HEK293 (cell line): ENCODE measurements around the gene TSGA10IP.

Source experiments
- CTCF ChIA-PET: fragments of 350-600 bp; formaldehyde crosslinking; extraction: SDS; loops from one replicate; lab custom pipeline; 2021; ENCODE audit warnings: antibody characterized with exemption; lab: Yijun Ruan, JAX
- POLR2A ChIA-PET: fragments of 300-600 bp; formaldehyde crosslinking; extraction: SDS; loops from one replicate; lab custom pipeline; 2020; ENCODE audit warnings: antibody characterized with exemption, inconsistent platforms; lab: Yijun Ruan, JAX
- H3K27ac ChIP-seq: fragments of 200-500 bp; sonication (Bioruptor generic); 2 replicates; pipeline ENCODE4 v1.5.1; 2014; ENCODE audit warnings: low read depth, low read length, control low read depth, inconsistent platforms; ENCODE audit errors: extremely low read depth
- H3K36me3 ChIP-seq, 2 experiments: fragments of 200-500 bp in 1 of 2; sonication (Bioruptor generic) in 1 of 2; 1 replicate in 1 of 2; 2 replicates in 1 of 2; pipeline ENCODE4 v1.5.1; 2014 to 2017; ENCODE audit warnings: inconsistent platforms in 2 of 2, low read length in 2 of 2; ENCODE audit not compliant: control insufficient read depth in 2 of 2, insufficient read depth in 1 of 2
- H3K4me1 ChIP-seq: fragments of 200-500 bp; sonication (Bioruptor generic); 2 replicates; pipeline ENCODE4 v1.5.1; 2014; ENCODE audit warnings: mild to moderate bottlenecking, low read length, inconsistent platforms; ENCODE audit not compliant: control insufficient read depth, insufficient read depth
- H3K4me3 ChIP-seq: 2 replicates; pipeline ENCODE4 v1.5.1; 2011; ENCODE audit warnings: low read depth, mild to moderate bottlenecking, control low read depth, low read length, moderate library complexity
- H3K9me3 ChIP-seq: fragments of 200-500 bp; sonication (Bioruptor generic); 2 replicates; pipeline ENCODE4 v1.5.1; 2014; ENCODE audit warnings: low read depth, low read length, inconsistent platforms; ENCODE audit not compliant: control insufficient read depth, insufficient read depth
- BCL11B ChIP-seq: fragments of 450-650 bp; formaldehyde crosslinking; IDR thresholded peaks from 2 replicates; pipeline ENCODE4 v1.5.1; 2016; ENCODE audit warnings: low read depth, missing biosample characterization, missing genetic modification characterization
- HOXD13 ChIP-seq: sonication (generic); formaldehyde crosslinking; IDR thresholded peaks from 2 replicates; pipeline ENCODE4 v1.8.0; 2022; ENCODE audit warnings: missing genetic modification reagents, borderline replicate concordance
- KLF8 ChIP-seq: fragments of 450-650 bp; formaldehyde crosslinking; IDR thresholded peaks from 2 replicates; pipeline ENCODE4 v1.5.1; 2016; ENCODE audit warnings: missing biosample characterization, missing genetic modification characterization
- PRDM1 ChIP-seq: fragments of 450-650 bp; formaldehyde crosslinking; IDR thresholded peaks from 2 replicates; pipeline ENCODE4; 2016; ENCODE audit warnings: missing biosample characterization, missing genetic modification characterization
- ZBTB48 ChIP-seq: fragments of 450-650 bp; formaldehyde crosslinking; IDR thresholded peaks from 2 replicates; pipeline ENCODE4 v1.5.1; 2016; ENCODE audit warnings: missing biosample characterization, missing genetic modification characterization
- ZNF350 ChIP-seq: fragments of 450-650 bp; formaldehyde crosslinking; IDR thresholded peaks from 2 replicates; pipeline ENCODE4 v1.5.0; 2017; ENCODE audit warnings: missing biosample characterization, mild to moderate bottlenecking, missing genetic modification characterization
- ZNF404 ChIP-seq: fragments of 450-650 bp; formaldehyde crosslinking; IDR thresholded peaks from 2 replicates; pipeline ENCODE4 v1.5.1; 2017; ENCODE audit warnings: missing biosample characterization, missing genetic modification characterization
- ZNF521 ChIP-seq: fragments of 450-650 bp; formaldehyde crosslinking; IDR thresholded peaks from 2 replicates; pipeline ENCODE4 v1.5.1; 2017; ENCODE audit warnings: missing biosample characterization, mild to moderate bottlenecking, missing genetic modification characterization
- ZNF560 ChIP-seq: fragments of 450-650 bp; formaldehyde crosslinking; IDR thresholded peaks from 2 replicates; pipeline ENCODE4 v1.5.1; 2017; ENCODE audit warnings: missing biosample characterization, missing genetic modification characterization, borderline replicate concordance
- ZNF596 ChIP-seq: fragments of 450-650 bp; IDR thresholded peaks from 2 replicates; pipeline ENCODE4 v1.5.0; 2018; ENCODE audit warnings: missing biosample characterization, mild to moderate bottlenecking, missing genetic modification characterization, moderate library complexity
- ZNF660 ChIP-seq: fragments of 450-650 bp; IDR thresholded peaks from 2 replicates; pipeline ENCODE4 v1.5.1; 2018; ENCODE audit warnings: missing biosample characterization, mild to moderate bottlenecking, missing genetic modification characterization
- ZSCAN23 ChIP-seq: fragments of 450-650 bp; formaldehyde crosslinking; IDR thresholded peaks from 2 replicates; pipeline ENCODE4 v1.5.1; 2016; ENCODE audit warnings: missing biosample characterization, missing genetic modification characterization
- TF ChIP-seq, protein P1 (sequence below): fragments of 450-650 bp; formaldehyde crosslinking; IDR thresholded peaks from 2 replicates; pipeline ENCODE4; 2016; ENCODE audit warnings: missing biosample characterization, missing genetic modification characterization
- TF ChIP-seq, protein P2 (sequence below): fragments of 450-650 bp; formaldehyde crosslinking; IDR thresholded peaks from 2 replicates; pipeline ENCODE4 v1.5.1; 2016; ENCODE audit warnings: missing biosample characterization, missing genetic modification characterization

Gene TSGA10IP

DNA sequence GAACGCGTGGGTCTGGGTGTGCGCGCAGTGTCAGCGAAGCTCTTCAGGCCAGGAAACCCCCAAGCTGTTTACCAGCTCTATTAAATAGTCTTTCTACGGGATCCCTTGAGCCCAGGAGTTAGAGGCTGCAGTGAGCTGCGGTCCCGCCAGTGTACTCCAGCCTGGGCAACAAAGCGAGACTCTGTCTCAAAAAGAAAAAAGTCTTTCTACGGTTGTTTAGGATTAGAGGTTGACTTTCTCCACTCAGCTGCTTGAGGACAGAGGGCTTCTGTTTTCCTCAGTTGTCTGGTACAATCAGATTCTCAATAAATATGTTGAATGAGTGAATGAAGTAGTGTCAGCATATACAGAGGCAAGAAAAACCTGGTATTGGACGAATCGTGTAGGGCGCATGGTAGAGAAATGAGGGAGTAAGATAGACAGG lies 16.9 kb downstream of the TSGA10IP start:
- POLR2A ChIA-PET = interaction anchor here (1.0 to 1.2 kb wide), 3 partner anchors 18 to 72 kb away, joined by 3 to 4 read pairs (median 4); partner anchors contain the start of genes BANF1, CCDC85B and EIF1AD

DNA sequence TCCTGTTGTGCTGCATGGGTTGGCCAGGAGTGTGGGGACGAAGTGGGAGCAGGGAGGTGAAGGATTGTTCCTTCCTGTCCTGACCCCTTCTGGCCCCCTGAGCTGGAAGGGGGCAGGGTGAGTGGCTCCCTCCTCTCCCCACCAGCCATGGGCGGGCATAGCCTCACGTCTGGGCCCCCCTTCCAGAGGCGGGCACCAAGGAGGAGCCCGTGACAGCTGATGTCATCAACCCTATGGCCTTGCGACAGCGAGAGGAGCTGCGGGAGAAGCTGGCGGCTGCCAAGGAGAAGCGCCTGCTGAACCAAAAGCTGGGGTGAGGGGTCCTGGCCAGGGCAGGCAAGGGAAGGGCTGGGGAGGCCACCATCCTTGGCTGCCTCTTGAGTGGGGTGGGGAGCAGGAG lies 19.6 kb downstream of the TSGA10IP start:
- CTCF ChIA-PET = no interaction called here
- TF ChIP-seq ZNF350 (tag by site-specific recombination) (no peak), PRDM1 (tag by site-specific recombination) (no peak), ZNF404 (no peak)
- peaks cover 0 to 63% of the 10 kb centered on the region in 2 experiments; a peak in 2 of 3 replicates for H3K36me3 ChIP-seq

More for the DNA sequence above, 16.9 kb downstream of the TSGA10IP start:
- no peaks in the 10 kb centered on the region for H3K9me3 ChIP-seq
- H3K4me1 ChIP-seq = no peaks in the 10 kb centered on the region
- H3K4me3 ChIP-seq = peak overlapping the region; percentile 89
- TF ChIP-seq ZNF660 (tag by site-specific recombination) (peak; percentile 100), ZSCAN23 (no peak), ZNF596 (tag by site-specific recombination) (no peak), KLF8 (tag by site-specific recombination) (no peak), ZBTB48 (no peak), ZNF560 (tag by site-specific recombination) (no peak), HOXD13 (CRISPR knock-in tag) (no peak)
- TF ChIP-seq, protein P1, sequence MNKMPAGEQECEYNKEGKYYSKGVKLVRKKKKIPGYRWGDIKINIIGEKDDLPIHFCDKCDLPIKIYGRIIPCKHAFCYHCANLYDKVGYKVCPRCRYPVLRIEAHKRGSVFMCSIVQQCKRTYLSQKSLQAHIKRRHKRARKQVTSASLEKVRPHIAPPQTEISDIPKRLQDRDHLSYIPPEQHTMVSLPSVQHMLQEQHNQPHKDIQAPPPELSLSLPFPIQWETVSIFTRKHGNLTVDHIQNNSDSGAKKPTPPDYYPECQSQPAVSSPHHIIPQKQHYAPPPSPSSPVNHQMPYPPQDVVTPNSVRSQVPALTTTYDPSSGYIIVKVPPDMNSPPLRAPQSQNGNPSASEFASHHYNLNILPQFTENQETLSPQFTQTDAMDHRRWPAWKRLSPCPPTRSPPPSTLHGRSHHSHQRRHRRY (tag by site-specific recombination) = no peak
- TF ChIP-seq, protein P2, sequence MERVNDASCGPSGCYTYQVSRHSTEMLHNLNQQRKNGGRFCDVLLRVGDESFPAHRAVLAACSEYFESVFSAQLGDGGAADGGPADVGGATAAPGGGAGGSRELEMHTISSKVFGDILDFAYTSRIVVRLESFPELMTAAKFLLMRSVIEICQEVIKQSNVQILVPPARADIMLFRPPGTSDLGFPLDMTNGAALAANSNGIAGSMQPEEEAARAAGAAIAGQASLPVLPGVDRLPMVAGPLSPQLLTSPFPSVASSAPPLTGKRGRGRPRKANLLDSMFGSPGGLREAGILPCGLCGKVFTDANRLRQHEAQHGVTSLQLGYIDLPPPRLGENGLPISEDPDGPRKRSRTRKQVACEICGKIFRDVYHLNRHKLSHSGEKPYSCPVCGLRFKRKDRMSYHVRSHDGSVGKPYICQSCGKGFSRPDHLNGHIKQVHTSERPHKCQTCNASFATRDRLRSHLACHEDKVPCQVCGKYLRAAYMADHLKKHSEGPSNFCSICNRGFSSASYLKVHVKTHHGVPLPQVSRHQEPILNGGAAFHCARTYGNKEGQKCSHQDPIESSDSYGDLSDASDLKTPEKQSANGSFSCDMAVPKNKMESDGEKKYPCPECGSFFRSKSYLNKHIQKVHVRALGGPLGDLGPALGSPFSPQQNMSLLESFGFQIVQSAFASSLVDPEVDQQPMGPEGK (tag by site-specific recombination) = no peak
- H3K27ac ChIP-seq = no peak overlapping the region
- CTCF ChIA-PET = interaction anchor here (0.7 to 3.2 kb wide), 4 partner anchors 73 to 422 kb away, joined by 3 to 16 read pairs (median 4); partner anchors contain the start of genes CCDC85B and FIBP
- peaks cover 0 to 36% of the 10 kb centered on the region in 2 experiments; a peak in 2 of 3 replicates for H3K36me3 ChIP-seq

DNA sequence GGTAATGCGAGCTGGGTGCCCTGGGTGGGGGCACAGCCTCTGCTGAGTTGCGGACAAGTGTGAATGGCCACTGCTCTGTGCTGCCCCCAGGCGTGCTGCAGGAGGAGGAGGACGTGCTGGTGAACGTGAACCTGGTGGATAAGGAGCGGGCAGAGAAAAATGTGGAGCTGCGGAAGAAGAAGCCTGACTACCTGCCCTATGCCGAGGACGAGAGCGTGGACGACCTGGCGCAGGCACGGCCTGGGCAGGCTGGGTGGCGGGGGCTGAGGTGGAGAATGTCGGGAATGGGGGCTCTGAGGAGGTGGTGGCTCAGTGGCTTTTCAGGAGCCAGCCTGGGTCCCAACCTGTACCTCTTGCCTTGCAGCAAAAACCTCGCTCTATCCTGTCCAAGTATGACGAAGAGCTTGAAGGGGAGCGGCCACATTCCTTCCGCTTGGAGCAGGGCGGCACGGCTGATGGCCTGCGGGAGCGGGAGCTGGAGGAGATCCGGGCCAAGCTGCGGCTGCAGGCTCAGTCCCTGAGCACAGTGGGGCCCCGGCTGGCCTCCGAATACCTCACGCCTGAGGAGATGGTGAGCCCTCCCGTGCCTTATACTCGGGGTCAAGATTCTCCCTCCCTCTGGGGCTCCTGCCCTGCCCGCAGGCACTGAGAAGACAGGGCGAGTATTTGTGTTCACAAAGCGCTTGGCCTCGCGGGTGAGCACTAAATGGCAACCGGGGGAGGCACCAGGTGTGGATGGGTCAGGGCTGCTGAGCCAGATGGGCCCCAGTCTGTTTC lies 20.9 kb downstream of the TSGA10IP start:
- POLR2A ChIA-PET = no interaction called here
- TF ChIP-seq BCL11B (tag by site-specific recombination) (no peak), ZNF521 (tag by site-specific recombination) (no peak)
- no peaks in the 10 kb centered on the region for H3K4me1 ChIP-seq
- CTCF ChIA-PET = interaction anchor here (0.6 to 1.1 kb wide), 2 partner anchors 19 to 80 kb away, joined by 3 read pairs; no protein-coding TSS in a partner anchor
- no peak overlapping the region for H3K4me3 ChIP-seq
- H3K36me3 ChIP-seq = peaks cover 0 to 69% of the 10 kb centered on the region in 2 experiments; a peak in 2 of 3 replicates
- H3K9me3 ChIP-seq = no peaks in the 10 kb centered on the region
- H3K27ac ChIP-seq = no peak overlapping the region

More for the DNA sequence above, 19.6 kb downstream of the TSGA10IP start:
- POLR2A ChIA-PET = no interaction called here
- Histone ChIP-seq H3K4me1 (no peaks in the 10 kb centered on the region), H3K4me3 (no peak overlapping the region), H3K27ac (no peak overlapping the region), H3K9me3 (no peaks in the 10 kb centered on the region)
